NB4 (cell line): Measurements from ENCODE around the gene APOL4.
"Not testable (repeated sequence)": the region's sequence is repeated elsewhere in the genome, so short reads cannot be mapped to it uniquely, and the experiment has no call there.

Experiments
- DNase-seq: peaks from one replicate; pipeline ENCODE4 v3.0.0; 2010; ENCODE audit warnings: low read depth
- H3K4me3 ChIP-seq: one replicate; pipeline ENCODE4 v1.5.1; 2011; ENCODE audit warnings: mild to moderate bottlenecking, low read depth, low read length, moderate library complexity
- MYC ChIP-seq: IDR thresholded peaks from 2 replicates; pipeline ENCODE4 v1.6.1; 2011; ENCODE audit warnings: low read depth, low read length
- POLR2A ChIP-seq: IDR thresholded peaks from 2 replicates; pipeline ENCODE4 v1.6.1; 2011; ENCODE audit warnings: mild to moderate bottlenecking; ENCODE audit not compliant: insufficient read length; ENCODE audit errors: extremely low read depth
- TF ChIP-seq, protein P1 (sequence below): IDR thresholded peaks from one replicate; pipeline ENCODE4 v1.5.1; 2012; ENCODE audit warnings: low read depth, low read length
- TF ChIP-seq, protein P2 (sequence below): IDR thresholded peaks from 2 replicates; pipeline ENCODE4 v1.6.1; 2011; ENCODE audit warnings: low read depth, low read length

The APOL4 gene

DNA sequence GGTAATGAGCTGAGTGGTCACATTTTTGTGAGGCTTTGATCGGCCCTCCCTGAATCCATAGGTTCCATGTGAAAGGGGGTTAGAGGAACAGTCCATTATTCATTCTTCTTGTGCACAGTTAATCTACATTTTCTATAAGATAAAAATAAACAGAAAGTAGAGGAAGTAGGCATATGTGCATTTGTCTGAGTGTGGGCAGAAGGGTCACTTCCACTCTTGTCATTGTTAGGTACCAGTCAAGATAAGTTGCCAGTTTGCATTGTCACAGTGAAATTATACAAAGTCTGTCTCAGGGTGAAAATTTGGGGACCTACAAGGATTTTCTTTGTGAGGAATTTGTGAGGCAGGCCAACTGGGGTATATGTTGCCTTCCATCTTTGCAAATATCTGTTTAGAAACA, 4.6 kb upstream of the APOL4 start:
- no peak for DNase-seq
- TF ChIP-seq, protein P1, sequence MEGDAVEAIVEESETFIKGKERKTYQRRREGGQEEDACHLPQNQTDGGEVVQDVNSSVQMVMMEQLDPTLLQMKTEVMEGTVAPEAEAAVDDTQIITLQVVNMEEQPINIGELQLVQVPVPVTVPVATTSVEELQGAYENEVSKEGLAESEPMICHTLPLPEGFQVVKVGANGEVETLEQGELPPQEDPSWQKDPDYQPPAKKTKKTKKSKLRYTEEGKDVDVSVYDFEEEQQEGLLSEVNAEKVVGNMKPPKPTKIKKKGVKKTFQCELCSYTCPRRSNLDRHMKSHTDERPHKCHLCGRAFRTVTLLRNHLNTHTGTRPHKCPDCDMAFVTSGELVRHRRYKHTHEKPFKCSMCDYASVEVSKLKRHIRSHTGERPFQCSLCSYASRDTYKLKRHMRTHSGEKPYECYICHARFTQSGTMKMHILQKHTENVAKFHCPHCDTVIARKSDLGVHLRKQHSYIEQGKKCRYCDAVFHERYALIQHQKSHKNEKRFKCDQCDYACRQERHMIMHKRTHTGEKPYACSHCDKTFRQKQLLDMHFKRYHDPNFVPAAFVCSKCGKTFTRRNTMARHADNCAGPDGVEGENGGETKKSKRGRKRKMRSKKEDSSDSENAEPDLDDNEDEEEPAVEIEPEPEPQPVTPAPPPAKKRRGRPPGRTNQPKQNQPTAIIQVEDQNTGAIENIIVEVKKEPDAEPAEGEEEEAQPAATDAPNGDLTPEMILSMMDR: no peak
- TF ChIP-seq POLR2A (no peak), MYC (no peak)
- TF ChIP-seq, protein P2, sequence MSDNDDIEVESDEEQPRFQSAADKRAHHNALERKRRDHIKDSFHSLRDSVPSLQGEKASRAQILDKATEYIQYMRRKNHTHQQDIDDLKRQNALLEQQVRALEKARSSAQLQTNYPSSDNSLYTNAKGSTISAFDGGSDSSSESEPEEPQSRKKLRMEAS: no peak
- no peak overlapping the region for H3K4me3 ChIP-seq

DNA sequence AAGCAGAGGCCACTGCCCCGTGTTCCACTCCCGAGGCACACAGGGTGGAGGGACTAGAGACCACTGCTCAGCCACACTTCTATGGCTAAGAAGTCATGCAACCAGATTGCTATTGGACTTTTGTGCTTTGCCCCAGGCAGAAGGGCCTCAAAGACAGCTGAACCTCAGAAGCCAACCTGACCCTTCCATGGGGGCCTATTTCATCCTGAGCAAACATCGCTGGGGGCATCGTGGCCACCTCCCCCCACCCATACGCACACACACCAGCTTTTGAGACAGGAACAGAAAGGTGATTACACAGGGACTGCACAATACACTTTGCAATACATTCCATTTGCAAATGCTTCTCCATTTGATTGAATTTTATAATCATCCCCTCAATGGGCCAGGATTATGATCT, 4.0 kb upstream of the APOL4 start:
- DNase-seq: not testable (repeated sequence)

DNA sequence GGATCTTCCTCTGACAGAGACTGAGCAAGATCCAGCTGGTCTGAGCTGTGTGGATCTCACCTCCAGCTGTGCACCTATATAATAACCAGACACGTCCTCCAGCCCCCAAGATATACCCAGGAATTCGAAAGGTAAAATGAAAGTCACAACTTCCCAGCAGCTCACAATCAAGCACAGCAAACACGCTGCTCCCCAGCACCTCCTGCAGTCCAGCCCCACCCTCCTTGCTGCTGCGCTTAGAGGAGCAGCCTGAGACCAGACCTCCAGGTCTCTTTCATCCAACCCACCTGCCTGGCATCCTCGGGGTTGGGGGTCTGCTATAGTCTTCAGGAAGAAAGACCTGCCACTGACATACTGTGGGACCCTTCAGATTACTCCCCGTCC, 3.0 kb upstream of the APOL4 start:
- DNase-seq: no peak
- TF ChIP-seq POLR2A: no peak
- TF ChIP-seq, protein P2: no peak
- TF ChIP-seq MYC: no peak
- TF ChIP-seq, protein P1: no peak
- no peak overlapping the region for H3K4me3 ChIP-seq

More for the DNA sequence above, 4.0 kb upstream of the APOL4 start:
- H3K4me3 ChIP-seq: not testable (repeated sequence)

DNA sequence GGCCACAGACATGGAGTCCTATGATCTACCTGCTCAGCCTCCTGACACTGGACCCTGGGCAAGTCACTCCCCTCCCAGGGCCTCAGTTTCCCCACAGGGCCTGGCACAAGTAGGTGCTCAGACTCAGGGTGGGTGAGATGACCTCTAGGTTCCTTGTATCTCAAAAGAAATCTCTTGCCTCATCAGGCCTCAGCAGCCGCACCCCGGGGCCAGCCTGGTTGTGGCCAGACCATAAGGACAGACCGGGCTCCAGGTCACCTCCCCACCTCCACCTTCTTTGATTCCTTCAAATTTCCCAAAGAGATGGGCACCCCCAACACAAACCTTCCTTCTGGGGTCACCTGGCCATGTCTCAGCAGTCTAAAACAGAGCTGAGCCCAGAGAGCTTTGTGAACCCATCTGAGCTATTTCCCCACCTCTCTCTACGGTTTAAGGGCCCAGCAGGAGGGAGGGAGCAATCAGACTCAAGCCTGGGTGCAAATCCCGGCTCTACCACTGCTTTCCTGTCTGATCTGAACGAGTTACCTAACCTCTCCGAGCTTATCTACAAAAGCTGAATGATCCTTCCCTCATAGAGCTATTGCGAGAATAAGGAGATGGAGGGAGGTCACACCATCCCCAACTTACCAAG, 2.5 kb upstream of the APOL4 start:
- DNase-seq: no peak
- TF ChIP-seq MYC (no peak), POLR2A (no peak)
- TF ChIP-seq, protein P1: no peak
- TF ChIP-seq, protein P2: no peak
- H3K4me3 ChIP-seq: no peak overlapping the region

DNA sequence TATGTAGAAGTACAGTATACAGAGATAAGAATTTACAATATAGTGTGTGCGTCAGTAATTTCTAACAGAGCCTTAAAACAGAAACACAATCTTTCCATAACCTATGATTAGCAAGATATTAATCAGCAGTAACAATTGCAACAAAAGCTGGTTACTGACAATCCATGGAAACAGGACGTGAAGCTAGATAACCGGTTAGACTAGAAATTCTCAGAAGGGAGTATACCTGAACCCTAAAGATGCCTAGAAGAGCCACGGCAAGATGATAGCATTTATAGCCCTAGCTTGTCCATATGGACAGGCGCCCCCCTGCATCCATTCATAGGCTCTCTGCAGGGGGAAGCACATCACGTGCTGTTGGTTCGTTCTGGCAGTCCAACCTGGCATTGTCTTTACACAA, 1.8 kb upstream of the APOL4 start:
- DNase-seq, H3K4me3 ChIP-seq: not testable (repeated sequence)

DNA sequence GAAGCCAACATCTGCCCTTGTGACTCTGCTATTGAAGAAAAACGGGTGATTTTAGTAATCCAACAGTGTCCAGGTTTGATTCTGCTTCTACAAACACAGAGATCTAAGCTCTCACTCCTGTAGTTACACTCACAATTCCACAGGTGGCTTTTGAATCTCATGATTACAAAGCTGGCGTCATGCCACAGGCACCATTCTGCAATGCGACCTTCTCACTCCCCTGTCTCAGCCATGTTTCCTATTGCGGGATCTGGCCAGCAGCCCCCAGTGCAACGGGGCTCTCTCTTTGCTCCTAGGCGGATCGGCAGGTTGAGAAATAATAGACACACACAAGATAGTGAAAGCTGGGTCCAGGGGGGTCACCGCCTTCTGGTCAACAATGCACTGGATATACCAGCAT, 1.3 kb upstream of the APOL4 start:
- H3K4me3 ChIP-seq: not testable (repeated sequence)

DNA sequence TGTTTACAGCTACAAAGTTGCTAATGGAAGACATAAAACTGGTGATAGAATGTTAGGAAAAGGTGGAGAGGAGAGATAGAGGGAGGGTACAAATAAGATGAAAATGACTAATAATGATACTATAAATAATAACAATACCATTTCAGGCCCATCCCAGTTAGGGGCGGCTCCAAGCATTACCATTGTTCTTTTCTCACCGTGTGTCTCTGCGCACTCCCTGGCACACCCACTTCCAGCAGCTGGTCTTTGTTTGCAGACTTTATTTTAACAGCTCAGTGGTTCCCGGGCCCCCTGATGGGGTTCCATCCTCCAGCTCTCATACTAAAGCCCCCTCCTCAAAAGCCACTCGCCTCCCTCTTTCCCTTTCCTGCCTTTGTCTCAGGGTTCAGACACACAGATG, 584 bp downstream of the APOL4 start:
- not testable (repeated sequence) for DNase-seq

More for the DNA sequence above, 1.3 kb upstream of the APOL4 start:
- DNase-seq: not testable (repeated sequence)

DNA sequence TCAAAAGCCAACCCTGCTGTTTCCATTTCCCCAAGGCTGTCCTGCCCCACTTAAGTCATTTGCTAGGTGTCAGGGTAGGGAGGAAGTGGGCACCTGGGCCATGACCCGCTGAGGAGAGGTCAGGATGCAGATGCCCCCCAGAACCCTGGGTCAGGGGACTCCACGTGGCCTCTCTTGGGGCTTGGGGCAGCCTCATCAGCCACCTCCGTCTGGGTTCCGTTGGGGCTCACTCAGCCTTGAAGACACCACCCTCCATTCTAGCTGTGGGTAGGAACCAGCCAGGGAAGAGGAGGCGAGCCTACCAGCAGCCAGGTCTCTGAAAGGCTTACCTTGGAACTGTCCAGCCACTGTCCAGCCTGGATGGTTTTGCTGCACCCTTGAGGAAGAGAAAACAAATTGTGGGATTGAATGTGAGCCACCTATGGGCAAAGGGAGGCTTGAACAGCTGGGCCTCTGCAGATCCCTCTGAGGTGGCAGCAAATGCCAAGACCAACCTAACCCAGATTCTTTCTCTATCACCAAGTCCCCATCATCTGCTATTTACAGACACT, 2.5 kb downstream of the APOL4 start:
- no peak for TF ChIP-seq MYC
- TF ChIP-seq, protein P2: no peak
- H3K4me3 ChIP-seq: no peak overlapping the region
- no peak for DNase-seq

More for the DNA sequence above, 584 bp downstream of the APOL4 start:
- H3K4me3 ChIP-seq: not testable (repeated sequence)

DNA sequence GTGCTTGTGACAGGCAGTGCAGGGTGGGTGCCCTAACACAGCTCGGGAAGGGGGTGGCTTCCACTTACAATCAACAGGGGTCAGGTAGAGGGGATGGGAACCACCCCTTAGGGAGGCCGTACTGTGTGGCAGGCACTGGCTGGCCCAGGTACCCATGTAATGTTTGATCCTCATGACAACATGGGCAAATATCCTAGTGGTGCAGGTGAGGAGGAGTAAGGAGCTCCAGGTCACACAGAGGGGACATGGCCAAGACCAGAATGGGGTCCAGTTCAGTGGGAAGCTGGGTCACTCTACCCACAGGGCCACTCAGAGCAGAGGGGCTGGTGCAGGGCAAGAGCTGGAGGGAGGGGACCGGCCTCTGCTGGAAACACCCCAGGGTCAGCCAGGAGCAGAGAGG, 3.1 kb downstream of the APOL4 start:
- DNase-seq: no peak
- no peak overlapping the region for H3K4me3 ChIP-seq
- no peak for TF ChIP-seq POLR2A
- TF ChIP-seq, protein P2: no peak
- TF ChIP-seq MYC: no peak
- TF ChIP-seq, protein P1: no peak
